HFFc6 (cell line): ENCODE measurements around the gene CD96. TPM values are rescaled to one million over a fixed set of nuclear protein-coding genes. Genes with fewer than 3 reads are reported as not detected.
A peak's percentile ranks its signal among the peaks of the same experiment; 100 is the strongest.
"Not testable (repeated sequence)": the region's sequence is repeated elsewhere in the genome, so short reads cannot be mapped to it uniquely, and the experiment has no call there.

ENCODE experiments used
- DNase-seq: peaks from one replicate; pipeline ENCODE4 v3.0.0-alpha.2; 2018
- H3K27ac Mint-ChIP-seq: 2 replicates; pipeline ENCODE4 v1.8.0; 2020; ENCODE audit warnings: mild to moderate bottlenecking, mixed read lengths
- H3K27me3 Mint-ChIP-seq: 2 replicates; pipeline ENCODE4 v1.8.0; 2021; ENCODE audit warnings: mild to moderate bottlenecking, moderate library complexity, mixed read lengths; ENCODE audit not compliant: insufficient read depth
- H3K36me3 Mint-ChIP-seq: 2 replicates; pipeline ENCODE4 v1.8.0; 2021; ENCODE audit warnings: low read depth, mixed read lengths
- H3K4me1 Mint-ChIP-seq: 2 replicates; pipeline ENCODE4 v1.8.0; 2020; ENCODE audit warnings: low read depth, mixed read lengths
- H3K4me3 Mint-ChIP-seq: 2 replicates; pipeline ENCODE4 v1.8.0; 2020; ENCODE audit warnings: mild to moderate bottlenecking, moderate library complexity, mixed read lengths
- H3K9me3 Mint-ChIP-seq: 2 replicates; pipeline ENCODE4 v1.8.0; 2020; ENCODE audit warnings: mild to moderate bottlenecking, mixed read lengths
- total RNA-seq, 6 experiments: library from RNA; stranded (reverse); fragmentation: NEBNext Ultra II Directional; extraction: Animal tissue kit (Norgen Biotek cat#: 25700); gene quantifications; 2 replicates in 1 of 6; 3 replicates in 5 of 6; pipeline ENCODE4 v1.2.3, GENCODE V29; 2021
- TF ChIP-seq, protein P1 (sequence below): fragments of 200-600 bp; sonication (generic); IDR thresholded peaks from 2 replicates; pipeline ENCODE4 v1.5.0; 2021; ENCODE audit warnings: antibody characterized with exemption, mild to moderate bottlenecking

CD96 gene
- total RNA-seq, 6 experiments from 2014 or later = not detected

DNA sequence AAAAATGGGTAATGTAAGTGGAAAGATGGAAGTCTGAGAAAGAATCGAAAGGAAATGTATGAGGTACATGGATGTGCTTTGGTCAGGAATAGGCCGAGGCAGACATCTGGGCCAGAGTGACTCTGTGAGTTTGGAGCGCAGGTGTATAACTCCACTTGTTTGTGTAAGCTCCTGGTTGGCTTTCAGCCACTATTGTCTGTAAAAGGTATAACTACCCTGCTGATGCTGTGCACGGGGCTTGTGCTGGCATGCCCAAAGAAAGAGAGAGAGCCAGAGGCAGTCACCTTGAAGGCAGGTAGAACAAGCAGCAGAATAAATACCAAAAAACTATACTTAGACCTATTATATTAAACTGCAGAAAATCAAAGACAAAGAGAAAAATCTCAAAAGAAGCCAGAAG lies 32.7 kb upstream of the CD96 start:
- Mint-ChIP-seq H3K27ac (no peak overlapping the region), H3K4me1 (no peaks in the 10 kb centered on the region)
- TF ChIP-seq, protein P1, sequence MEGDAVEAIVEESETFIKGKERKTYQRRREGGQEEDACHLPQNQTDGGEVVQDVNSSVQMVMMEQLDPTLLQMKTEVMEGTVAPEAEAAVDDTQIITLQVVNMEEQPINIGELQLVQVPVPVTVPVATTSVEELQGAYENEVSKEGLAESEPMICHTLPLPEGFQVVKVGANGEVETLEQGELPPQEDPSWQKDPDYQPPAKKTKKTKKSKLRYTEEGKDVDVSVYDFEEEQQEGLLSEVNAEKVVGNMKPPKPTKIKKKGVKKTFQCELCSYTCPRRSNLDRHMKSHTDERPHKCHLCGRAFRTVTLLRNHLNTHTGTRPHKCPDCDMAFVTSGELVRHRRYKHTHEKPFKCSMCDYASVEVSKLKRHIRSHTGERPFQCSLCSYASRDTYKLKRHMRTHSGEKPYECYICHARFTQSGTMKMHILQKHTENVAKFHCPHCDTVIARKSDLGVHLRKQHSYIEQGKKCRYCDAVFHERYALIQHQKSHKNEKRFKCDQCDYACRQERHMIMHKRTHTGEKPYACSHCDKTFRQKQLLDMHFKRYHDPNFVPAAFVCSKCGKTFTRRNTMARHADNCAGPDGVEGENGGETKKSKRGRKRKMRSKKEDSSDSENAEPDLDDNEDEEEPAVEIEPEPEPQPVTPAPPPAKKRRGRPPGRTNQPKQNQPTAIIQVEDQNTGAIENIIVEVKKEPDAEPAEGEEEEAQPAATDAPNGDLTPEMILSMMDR = no peak

GRCh38 chr3:111517801-111518200 lies 24.2 kb upstream of the CD96 start:
- H3K9me3 Mint-ChIP-seq = no peaks in the 10 kb centered on the region
- peaks cover 14% of the 10 kb centered on the region for H3K4me1 Mint-ChIP-seq
- H3K36me3 Mint-ChIP-seq = no peaks in the 10 kb centered on the region
- TF ChIP-seq, protein P1 = no peak
- H3K27ac Mint-ChIP-seq = no peak overlapping the region
- DNase-seq = no peak
- no peak overlapping the region for H3K4me3 Mint-ChIP-seq
- H3K27me3 Mint-ChIP-seq = peaks cover 19% of the 10 kb centered on the region

More for the DNA sequence above, 32.7 kb upstream of the CD96 start:
- H3K4me3 Mint-ChIP-seq = no peak overlapping the region
- H3K27me3 Mint-ChIP-seq = peaks cover 5% of the 10 kb centered on the region; the same call in 1 of the 2 replicates
- no peaks in the 10 kb centered on the region for H3K9me3 Mint-ChIP-seq
- DNase-seq = no peak
- H3K36me3 Mint-ChIP-seq = no peaks in the 10 kb centered on the region

DNA sequence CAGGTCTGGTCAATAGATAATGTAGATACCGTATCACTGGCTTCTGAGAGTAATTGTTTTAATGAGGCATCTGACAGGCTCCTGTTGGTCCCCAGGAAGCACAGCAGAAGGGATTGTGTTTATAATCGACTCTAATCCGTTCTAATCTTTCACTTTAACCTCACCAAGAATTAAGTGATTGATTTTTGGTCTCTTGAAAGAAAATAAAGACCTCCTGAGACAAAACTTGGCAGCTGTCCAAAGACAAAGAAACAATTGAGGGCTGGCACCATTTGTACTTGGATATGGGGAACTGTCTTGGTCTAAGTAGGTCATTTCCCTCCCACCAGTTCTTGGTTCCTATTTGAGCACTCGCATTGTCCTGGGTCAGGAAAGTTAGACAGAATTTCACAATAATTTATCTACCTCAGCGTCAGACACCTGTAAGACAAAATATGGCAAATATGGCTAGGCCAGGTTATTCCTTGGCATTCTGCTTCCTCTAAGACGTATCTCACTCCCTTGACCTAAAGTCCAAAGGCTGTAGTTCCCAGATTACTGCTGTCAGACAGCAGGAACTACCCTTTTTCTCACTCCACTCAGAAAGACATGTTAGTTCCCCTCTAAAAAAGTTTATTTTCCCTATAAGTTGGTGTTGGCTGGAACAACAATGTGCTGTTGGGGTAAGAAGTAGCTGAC lies 22.7 kb upstream of the CD96 start:
- no peaks in the 10 kb centered on the region for H3K9me3 Mint-ChIP-seq
- H3K27ac Mint-ChIP-seq = no peak overlapping the region
- TF ChIP-seq, protein P1 = no peak
- H3K27me3 Mint-ChIP-seq = peaks cover 16% of the 10 kb centered on the region
- no peak for DNase-seq
- H3K36me3 Mint-ChIP-seq = no peaks in the 10 kb centered on the region
- H3K4me1 Mint-ChIP-seq = peaks cover 14% of the 10 kb centered on the region
- no peak overlapping the region for H3K4me3 Mint-ChIP-seq

DNA sequence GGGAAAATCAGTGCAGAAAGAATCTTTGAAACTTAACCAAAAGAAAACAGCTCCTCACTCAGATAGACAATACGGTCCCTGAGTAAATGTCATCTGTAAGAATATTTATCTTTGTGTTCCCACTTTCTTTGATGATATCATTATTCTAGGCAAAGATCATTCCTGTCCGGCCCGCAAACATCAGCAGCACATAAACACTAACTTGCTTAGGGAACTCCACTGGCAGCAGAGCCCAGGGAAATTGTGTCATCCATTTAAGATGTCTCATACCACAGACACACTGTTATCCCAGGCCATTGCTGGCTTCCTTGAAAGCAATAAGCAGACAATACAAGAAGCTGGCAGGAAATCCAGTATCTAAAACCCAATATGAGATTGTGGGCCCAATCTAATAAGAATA lies 20.1 kb upstream of the CD96 start:
- Mint-ChIP-seq H3K27me3 (peaks cover 8% of the 10 kb centered on the region; the same call in 1 of the 2 replicates), H3K4me1 (peaks cover 14% of the 10 kb centered on the region), H3K9me3 (0 out of 2 replicates have a peak, but pooled peaks cover 5% of the 10 kb centered on the region), H3K27ac (no peak overlapping the region), H3K36me3 (no peaks in the 10 kb centered on the region), H3K4me3 (no peak overlapping the region)
- DNase-seq = peak; percentile 65
- TF ChIP-seq, protein P1 = no peak

DNA sequence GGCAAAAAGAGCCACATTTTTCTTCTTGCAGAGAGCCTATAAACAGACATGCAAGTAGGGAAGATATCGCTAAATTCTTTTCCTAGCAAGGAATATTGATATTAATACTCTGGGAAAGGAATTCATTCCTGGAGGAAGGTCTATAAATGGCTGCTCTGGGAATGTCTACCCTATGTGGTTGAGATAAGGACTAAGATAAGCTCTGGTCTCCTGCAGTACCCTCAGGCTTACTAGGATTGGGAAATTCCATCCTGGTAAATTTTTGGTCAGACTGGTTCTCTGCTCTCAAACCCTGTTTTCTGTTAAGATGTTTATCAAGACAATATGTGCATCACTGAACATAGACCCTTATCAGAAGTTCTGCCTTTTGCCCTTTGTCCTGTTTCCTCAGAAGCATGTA lies 17.5 kb upstream of the CD96 start:
- Mint-ChIP-seq H3K27me3 (peaks cover 11% of the 10 kb centered on the region), H3K9me3 (peaks cover 11% of the 10 kb centered on the region; the same call in 1 of the 2 replicates), H3K4me1 (peaks cover 14% of the 10 kb centered on the region)
- not testable (repeated sequence) for H3K27ac Mint-ChIP-seq, DNase-seq, H3K4me3 Mint-ChIP-seq, H3K36me3 Mint-ChIP-seq

GRCh38 chr3:111531446-111531845 lies 10.6 kb upstream of the CD96 start:
- peaks cover 40% of the 10 kb centered on the region for H3K4me1 Mint-ChIP-seq
- peak; percentile 67 for DNase-seq
- peaks cover 16% of the 10 kb centered on the region for H3K36me3 Mint-ChIP-seq

More at GRCh38 chr3:111531446-111531845, 10.6 kb upstream of the CD96 start:
- TF ChIP-seq, protein P1 = no peak
- no peak overlapping the region; the same call in 1 of the 2 replicates for H3K27ac Mint-ChIP-seq
- H3K4me3 Mint-ChIP-seq = no peak overlapping the region
- peaks cover 24% of the 10 kb centered on the region for H3K9me3 Mint-ChIP-seq
- peaks cover 5% of the 10 kb centered on the region for H3K27me3 Mint-ChIP-seq
